Prostate gland (tissue), 2 donors: ENCODE data around the gene FRMD5. TPM values are rescaled to one million over a fixed set of nuclear protein-coding genes. Genes with fewer than 3 reads are reported as not detected.

Source experiments
- DNase-seq: peaks from one replicate; pipeline ENCODE4 v3.0.0-alpha.2; 2019; ENCODE audit warnings: low spot score
- H3K27ac ChIP-seq, 2 donors: fragments of 200-600 bp; sonication (generic); 2 replicates each; pipeline ENCODE4 v1.5.1; 2017 to 2019
- H3K27me3 ChIP-seq: fragments of 200-600 bp; sonication (generic); replicated peaks from 2 replicates; pipeline ENCODE4 v1.5.1; 2019; ENCODE audit not compliant: insufficient read depth
- H3K36me3 ChIP-seq, 2 donors: fragments of 200-600 bp; sonication (generic); 1 replicate in 1 of 2; 2 replicates in 1 of 2; pipeline versions ENCODE4 v1.5.1 to v1.8.1; 2017 to 2019
- H3K4me1 ChIP-seq: fragments of 200-600 bp; sonication (generic); replicated peaks from 2 replicates; pipeline ENCODE4 v1.5.1; 2019
- H3K4me3 ChIP-seq, 2 donors: fragments of 200-600 bp; sonication (generic); 2 replicates each; pipeline ENCODE4 v1.5.1; 2017 to 2019
- H3K9me3 ChIP-seq: fragments of 200-600 bp; sonication (generic); 2 replicates; pipeline ENCODE4 v1.5.1; 2017
- CTCF ChIP-seq, 4 experiments: fragments of 200-600 bp in 2 of 4; fragments of 450-650 bp in 2 of 4; sonication (generic) in 2 of 4; IDR thresholded peaks; 1 replicate in 3 of 4; 2 replicates in 1 of 4; pipeline ENCODE4 v1.5.1; 2016 to 2019; ENCODE audit warnings: antibody characterized with exemption in 4 of 4, mild to moderate bottlenecking in 2 of 4, moderate library complexity in 2 of 4
- POLR2A ChIP-seq: fragments of 450-650 bp; IDR thresholded peaks from one replicate; pipeline ENCODE4 v1.6.1; 2016; ENCODE audit warnings: antibody characterized with exemption, mild to moderate bottlenecking
- POLR2AphosphoS5 ChIP-seq: sonication (generic); formaldehyde crosslinking; IDR thresholded peaks from one replicate; pipeline ENCODE4 v1.6.1; 2017; ENCODE audit warnings: antibody characterized with exemption
- WGBS: methylation state at CpG from one replicate; pipeline ENCODE4 v1.1.5; 2018; 5-methylcytosine and 5-hydroxymethylcytosine counted together
- intact Hi-C: fragments of 100-400 bp; cut with DNase I; formaldehyde crosslinking; loops from one replicate; pipeline ENCODE4 v1.14.2; 2022
- total RNA-seq, 2 donors: library from RNA; depleted of rRNA; stranded (reverse); fragments of >200 nt; gene quantifications; one replicate each; pipeline ENCODE4 v1.1.0, GENCODE V29; 2016

FRMD5 gene
- total RNA-seq, 2 donors from 2014 or later: 0.36 to 8.1 TPM

DNA sequence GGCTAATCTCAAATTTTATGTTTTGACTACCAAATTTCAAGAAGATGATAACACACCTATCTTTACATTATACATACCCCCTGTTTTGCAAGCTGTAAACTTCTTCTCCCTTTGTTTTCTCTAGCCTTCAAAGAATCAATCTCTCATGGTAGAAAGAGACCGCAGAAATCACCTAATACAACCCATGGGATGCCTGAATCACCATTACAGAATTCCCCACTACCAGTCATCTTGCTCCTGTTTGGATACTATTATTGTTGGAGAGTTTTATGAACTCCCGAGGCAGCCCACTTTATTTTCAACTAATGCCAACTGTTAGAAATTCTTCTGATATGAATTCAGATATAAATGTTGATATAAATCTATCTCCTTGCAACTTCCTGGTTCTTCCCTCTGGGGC is 110.9 kb downstream of the FRMD5 start:
- H3K4me1 ChIP-seq: no peaks in the 10 kb centered on the region
- no peaks in the 10 kb centered on the region for H3K9me3 ChIP-seq
- no peak overlapping the region for H3K27ac ChIP-seq
- H3K4me3 ChIP-seq: no peak overlapping the region
- H3K27me3 ChIP-seq: no peaks in the 10 kb centered on the region
- no peak for DNase-seq
- WGBS: 60% methylated on average over 2 of the region's 2 CpGs
- no peaks in the 10 kb centered on the region for H3K36me3 ChIP-seq
- intact Hi-C loops: no loop called here
- no peak for TF ChIP-seq POLR2AphosphoS5

- 88% methylated on average over 1 of the region's 1 CpG for WGBS
- TF ChIP-seq CTCF (IDR thresholded peaks at IDR 0.05) (no peak), POLR2AphosphoS5 (no peak), POLR2A (no peak)
- no peak for DNase-seq
- no peak overlapping the region for H3K4me3 ChIP-seq
- H3K9me3 ChIP-seq: no peaks in the 10 kb centered on the region
- H3K27ac ChIP-seq: no peak overlapping the region
- H3K27me3 ChIP-seq: no peaks in the 10 kb centered on the region
- H3K36me3 ChIP-seq: no peaks in the 10 kb centered on the region
- H3K4me1 ChIP-seq: no peaks in the 10 kb centered on the region
- intact Hi-C loops: no loop called here
Observed at GRCh38 chr15:44082558-44083157, 112.4 kb downstream of the FRMD5 start.

GRCh38 chr15:44081026-44082013 is 113.8 kb downstream of the FRMD5 start:
- H3K27ac ChIP-seq: no peak overlapping the region
- H3K27me3 ChIP-seq: no peaks in the 10 kb centered on the region
- intact Hi-C loops: no loop called here
- TF ChIP-seq POLR2AphosphoS5 (no peak), POLR2A (no peak), CTCF (IDR thresholded peaks at IDR 0.05) (no peak)
- H3K36me3 ChIP-seq: no peaks in the 10 kb centered on the region
- 81% methylated on average over 5 of the region's 5 CpGs for whole genome bisulfite sequencing
- H3K4me1 ChIP-seq: no peaks in the 10 kb centered on the region
- no peak for DNase-seq
- H3K9me3 ChIP-seq: no peaks in the 10 kb centered on the region
- H3K4me3 ChIP-seq: no peak overlapping the region

- H3K9me3 ChIP-seq: no peaks in the 10 kb centered on the region
- H3K27ac ChIP-seq: no peak overlapping the region
- H3K36me3 ChIP-seq: no peaks in the 10 kb centered on the region
- no peaks in the 10 kb centered on the region for H3K4me1 ChIP-seq
- no peaks in the 10 kb centered on the region for H3K27me3 ChIP-seq
- intact Hi-C loops: no loop called here
- H3K4me3 ChIP-seq: no peak overlapping the region
- DNase-seq: no peak
- no peak for TF ChIP-seq POLR2A
- no peak for TF ChIP-seq POLR2AphosphoS5
- no peak for TF ChIP-seq CTCF (IDR thresholded peaks at IDR 0.05)
- WGBS: 38% methylated on average over 3 of the region's 3 CpGs
Observed at GRCh38 chr15:44075535-44075934, 119.5 kb downstream of the FRMD5 start.

- no peak for TF ChIP-seq POLR2A
- TF ChIP-seq CTCF (IDR thresholded peaks at IDR 0.05): no peak
- no peak for TF ChIP-seq POLR2AphosphoS5
- Histone ChIP-seq H3K9me3 (no peaks in the 10 kb centered on the region), H3K27me3 (no peaks in the 10 kb centered on the region), H3K4me3 (no peak overlapping the region), H3K4me1 (no peaks in the 10 kb centered on the region), H3K27ac (no peak overlapping the region), H3K36me3 (no peaks in the 10 kb centered on the region)
- intact Hi-C loops: loop anchor here (10.0 kb wide), 1 partner anchor 165 kb away; no protein-coding TSS in a partner anchor
- DNase-seq: no peak
- 93% methylated on average over 1 of the region's 1 CpG for WGBS
Observed at GRCh38 chr15:44069489-44069888, 125.6 kb downstream of the FRMD5 start.
